HG02678 (cell line): ENCODE results near the gene RASA3.
A peak's percentile ranks its signal among the peaks of the same experiment; 100 is the strongest.

Experiments used
- ATAC-seq: cut with Tn5 transposase; IDR thresholded peaks from one replicate; pipeline ENCODE4 v1.9.1; 2021; ENCODE audit warnings: mild to moderate bottlenecking, moderate library complexity; ENCODE audit not compliant: unreplicated experiment

RASA3 gene

DNA sequence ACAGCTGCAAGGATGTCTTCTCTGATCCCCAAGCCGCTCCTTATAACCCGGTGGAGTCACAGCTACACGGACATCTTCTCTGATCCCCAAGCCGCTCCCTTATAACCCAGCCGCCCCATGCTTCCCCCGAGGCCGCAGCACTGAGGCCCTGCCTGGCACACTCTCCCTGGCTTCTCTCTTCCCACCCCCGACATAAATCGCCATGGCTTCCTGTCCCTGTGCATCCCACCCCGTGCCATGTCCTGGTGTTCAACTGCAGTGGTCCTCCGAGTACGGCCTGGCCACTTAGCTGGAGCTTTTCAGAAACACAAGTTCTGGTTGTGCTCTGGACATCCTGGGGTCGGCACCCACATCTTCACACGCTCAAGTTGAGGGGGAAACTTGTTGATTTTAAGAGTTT is 60.4 kb downstream of the RASA3 start:
- no peak for ATAC-seq

DNA sequence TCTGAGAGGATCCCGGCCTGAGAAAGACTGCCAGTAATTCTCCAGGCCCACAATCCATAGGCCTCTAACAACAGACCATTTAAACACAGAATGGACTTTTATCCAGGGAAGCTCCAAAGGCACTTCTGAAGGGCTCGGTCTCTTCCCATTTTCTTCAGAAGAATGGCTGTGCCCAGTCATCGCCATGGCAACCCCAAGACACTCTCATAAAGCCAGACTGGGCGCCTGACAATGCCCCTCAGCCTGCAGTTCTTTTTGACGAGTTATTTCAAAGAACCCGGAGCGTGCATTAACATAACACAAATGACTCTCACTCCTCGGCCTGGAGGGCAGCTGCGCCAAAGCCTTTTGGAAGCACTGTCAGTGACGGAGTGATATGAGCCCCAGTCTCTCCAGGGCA is 61.0 kb downstream of the RASA3 start:
- ATAC-seq = no peak

DNA sequence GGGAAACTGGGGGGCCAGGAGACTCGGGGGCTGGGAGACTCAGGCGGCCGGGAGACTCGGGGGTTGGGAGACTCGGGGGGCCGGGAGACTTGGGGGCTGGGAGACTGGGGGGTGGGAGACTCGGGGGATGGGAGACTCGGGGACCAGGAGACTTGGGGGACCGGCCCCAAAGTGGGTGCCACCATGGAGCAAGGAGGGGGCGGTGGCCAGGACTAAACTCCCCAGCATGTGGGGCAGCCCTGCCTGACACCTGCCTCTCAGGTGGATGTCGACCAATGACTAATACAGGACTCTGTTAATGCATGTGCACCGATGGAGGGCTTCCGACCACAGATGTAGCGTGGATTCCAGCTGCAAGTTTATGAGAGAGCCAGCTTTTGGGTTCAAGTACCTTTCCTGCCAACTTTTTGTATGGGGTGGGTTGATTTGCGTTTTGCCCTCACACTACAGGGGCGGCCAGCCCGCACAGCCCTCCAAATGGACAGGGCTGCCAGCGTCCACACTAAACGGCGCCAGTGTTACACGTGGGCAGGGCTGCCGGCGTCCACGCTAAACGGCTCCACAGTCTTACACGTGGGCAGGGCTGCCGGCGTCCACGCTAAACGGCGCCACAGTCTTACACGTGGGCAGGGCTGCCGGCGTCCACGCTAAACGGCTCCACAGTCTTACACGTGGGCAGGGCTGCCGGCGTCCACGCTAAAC is 62.2 kb downstream of the RASA3 start:
- ATAC-seq = no peak

DNA sequence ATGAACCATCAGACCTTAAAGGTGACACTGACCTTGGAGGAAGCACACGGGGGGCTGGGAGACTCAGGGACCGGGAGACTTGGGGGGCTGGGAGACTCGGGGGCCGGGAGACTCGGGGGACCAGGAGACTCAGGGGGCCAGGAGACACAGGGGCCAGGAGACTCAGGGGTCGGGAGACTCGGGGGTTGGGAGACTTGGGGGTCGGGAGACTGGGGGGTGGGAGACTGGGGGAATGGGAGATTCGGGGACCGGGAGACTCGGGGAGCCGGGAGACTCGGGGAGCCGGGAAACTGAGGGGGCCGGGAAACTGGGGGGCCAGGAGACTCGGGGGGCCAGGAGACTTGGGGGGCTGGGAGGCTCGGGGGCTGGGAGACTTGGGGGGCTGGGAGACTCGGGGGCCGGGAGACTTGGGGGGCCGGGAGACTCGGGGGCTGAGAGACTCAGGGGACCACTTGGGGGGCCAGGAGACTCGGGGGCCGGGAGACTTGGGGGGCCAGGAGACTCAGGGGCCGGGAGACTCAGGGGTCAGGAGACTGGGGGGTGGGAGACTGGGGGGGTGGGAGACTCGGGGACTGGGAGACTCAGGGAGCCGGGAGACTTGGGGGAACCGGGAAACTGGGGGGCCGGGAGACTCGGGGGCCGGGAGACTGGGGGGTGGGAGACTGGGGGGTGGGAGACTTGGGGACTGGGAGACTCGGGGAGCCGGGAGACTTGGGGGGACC is 62.9 kb downstream of the RASA3 start:
- no peak for ATAC-seq

DNA sequence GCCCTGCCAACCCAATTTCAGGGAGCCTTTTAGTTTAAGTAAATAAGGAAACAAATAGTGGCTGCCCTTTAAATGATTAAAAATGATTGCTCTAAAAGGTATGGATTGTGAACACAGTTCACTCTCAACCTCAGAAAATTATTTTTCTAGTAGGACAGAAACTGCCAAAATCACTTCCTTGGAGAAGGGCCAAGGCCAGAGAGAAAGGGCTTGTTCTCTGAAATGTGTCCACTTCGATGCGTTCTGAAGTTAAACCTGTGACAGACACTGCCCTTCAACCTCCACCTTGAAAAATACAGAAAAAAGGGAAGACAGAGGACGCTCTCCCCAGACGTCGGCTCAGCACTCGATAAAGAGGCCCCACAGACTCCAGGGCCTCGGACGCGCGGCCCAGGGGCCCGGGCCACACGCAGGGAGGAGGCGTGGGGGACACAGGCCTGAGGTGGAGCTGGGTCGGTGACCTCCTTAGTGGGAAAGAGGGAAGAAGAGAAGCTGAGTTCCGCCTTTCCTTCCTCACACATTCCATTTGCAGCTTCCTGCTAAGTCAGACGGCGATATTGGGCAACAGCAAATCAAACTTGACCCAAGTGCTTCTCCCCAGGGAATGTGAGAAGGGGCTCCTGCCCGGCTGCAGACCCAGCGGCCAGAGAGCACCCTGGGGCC is 63.6 kb downstream of the RASA3 start:
- ATAC-seq = no peak

DNA sequence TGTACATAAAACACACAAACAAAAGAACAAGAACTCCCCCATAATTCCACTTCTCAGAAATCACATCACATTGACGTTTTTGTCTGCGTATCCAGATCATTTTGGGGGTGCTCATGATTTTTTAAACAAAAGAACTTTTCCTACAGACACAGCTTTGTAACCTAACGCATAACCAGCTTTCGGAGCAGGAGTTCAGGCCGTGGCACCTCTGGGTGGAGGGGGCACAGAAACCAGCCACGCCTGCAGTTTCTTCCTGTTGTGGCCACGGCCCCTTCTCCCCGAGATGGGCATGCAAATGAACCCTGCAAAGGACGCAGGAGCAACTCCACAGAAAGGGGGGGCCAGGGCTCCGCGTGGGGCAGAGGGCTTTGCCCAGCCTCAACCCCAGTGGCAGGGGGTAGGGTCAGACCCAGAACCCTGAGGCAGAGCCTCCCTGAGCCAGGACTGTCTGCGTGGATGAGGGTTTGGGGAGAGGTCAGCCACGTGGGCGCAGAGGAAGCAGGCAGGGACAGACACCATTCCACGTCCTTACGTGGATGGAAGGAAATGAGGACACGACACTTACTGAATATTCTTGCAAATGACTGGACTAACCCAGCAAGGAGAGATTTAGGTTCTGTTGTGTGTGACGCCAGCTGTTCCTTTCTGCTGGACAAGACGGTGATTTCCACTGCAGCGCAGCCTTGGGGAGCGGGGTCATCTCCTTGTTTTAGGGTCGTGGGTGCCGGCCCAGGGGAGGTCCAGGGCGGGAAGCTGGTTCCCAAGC is 64.4 kb downstream of the RASA3 start:
- ATAC-seq = peak; percentile 37

DNA sequence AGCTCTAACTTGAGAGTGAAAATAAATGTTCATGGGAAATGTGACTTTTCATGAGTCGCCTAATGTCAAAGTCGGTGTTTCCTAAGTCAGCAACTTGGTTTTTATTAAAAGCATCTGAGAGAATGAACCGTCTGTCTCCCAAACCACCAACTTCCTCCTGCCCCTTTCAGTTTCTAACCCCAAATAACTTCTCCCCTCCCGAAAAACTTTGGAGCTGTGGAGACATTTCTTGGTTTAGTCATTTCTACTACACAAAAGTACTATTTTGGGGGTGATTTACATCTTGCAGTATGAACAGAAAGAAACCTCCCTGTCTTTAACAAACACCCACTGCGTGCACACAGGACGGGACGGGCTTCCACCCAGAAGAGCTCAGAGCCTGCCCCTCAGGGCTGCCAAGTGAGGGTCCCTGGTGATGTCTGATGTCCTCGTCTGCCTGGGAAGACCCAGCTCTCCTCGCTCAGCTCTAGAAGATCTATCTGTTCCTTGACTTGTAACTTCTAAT is 65.0 kb downstream of the RASA3 start:
- peak; percentile 63 for ATAC-seq

DNA sequence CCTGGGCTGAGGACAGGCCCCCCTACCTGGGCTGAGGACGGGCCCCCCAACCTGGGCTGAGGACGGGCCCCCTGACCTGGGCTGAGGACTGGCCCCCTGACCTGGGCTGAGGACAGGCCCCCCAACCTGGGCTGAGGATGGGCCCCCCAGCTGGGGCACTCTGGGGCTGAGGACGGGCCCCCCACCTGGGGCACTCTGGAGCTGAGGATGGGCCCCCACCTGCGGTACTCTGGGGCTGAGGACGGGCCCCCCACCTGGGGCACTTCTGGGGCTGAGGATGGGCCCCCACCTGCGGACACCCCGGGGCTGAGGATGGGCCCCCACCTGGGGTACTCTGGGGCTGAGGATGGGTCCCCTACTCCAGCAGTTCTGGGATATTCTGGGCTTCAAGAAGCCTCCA is 65.5 kb downstream of the RASA3 start:
- no peak for ATAC-seq

DNA sequence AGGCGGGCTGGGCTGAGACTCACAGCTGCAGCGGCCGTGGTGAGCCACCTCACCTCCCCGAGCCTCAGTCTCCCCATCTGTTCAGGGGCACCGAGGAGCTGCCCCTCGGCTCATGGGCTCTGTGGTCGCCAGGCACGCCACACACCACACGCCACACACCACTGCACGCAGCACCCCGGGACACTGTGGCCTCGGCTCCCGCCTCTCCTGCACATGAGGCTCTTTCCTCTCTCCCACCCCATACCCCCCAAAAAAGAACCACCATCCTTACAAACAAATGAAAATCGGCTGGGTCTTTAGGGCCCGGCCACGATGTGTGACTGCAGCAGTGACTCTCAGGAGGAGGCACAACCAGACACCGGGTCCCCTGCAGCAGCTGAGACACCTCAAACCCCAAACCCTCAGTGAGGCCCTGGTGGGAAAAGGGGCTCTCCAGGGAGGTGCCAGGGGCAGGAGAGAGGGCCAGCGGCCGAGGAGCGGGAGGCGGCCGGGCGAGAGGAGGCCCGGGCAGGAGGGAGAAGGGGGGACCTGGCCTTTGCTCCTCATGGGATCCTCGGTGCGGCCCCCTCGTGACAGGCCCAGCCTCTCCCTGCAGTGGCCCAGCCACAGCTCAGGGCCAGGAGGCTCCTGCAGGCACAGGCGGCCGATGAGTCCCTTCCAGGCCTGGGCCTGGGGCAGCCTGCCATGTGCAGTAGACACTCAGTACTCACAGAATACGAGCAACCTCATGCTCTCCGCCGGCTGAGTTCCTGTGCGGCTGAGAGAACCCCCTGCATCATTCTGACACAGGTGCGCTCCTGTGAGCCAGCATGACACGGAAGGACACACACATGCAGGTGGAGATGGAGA is 66.3 kb downstream of the RASA3 start:
- ATAC-seq = no peak

DNA sequence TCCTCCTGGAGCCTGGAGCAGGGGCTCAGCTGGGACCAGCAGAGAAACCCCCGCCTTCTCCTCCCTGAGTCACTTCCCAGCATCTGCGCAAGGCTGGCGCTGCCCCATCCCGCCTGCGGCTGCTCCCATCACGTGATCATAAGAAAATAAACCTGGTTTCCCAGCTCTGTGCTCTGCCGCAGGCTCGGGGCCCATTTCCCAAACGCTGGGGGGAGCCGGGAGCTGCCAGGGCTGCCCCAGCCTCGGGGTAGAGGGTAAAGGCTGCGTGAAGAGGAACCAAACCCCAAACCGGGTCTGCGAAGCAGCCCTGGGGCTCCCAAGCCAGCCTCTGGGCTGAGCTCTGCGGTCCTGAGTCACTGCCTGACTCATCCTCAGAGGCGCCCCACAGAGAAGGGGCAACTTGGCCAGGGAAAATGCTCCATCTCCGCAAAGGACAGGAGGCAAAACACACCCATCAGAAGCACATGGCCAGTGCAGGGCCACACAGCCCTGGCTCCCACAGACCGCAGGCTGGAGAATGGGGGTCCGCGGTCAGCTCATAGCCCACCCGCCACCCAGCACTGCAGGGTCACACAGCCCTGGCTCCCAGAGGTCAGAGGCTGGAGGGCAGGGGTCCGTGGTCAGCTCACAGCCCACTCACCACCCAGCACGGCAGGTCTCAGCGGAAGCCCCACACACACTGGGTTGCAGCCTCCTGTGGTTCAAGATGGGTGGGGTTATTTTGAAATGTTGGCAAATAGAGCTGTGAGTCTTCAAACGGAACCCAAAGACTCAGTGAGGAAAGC is 67.1 kb downstream of the RASA3 start:
- peak; percentile 37 for ATAC-seq

DNA sequence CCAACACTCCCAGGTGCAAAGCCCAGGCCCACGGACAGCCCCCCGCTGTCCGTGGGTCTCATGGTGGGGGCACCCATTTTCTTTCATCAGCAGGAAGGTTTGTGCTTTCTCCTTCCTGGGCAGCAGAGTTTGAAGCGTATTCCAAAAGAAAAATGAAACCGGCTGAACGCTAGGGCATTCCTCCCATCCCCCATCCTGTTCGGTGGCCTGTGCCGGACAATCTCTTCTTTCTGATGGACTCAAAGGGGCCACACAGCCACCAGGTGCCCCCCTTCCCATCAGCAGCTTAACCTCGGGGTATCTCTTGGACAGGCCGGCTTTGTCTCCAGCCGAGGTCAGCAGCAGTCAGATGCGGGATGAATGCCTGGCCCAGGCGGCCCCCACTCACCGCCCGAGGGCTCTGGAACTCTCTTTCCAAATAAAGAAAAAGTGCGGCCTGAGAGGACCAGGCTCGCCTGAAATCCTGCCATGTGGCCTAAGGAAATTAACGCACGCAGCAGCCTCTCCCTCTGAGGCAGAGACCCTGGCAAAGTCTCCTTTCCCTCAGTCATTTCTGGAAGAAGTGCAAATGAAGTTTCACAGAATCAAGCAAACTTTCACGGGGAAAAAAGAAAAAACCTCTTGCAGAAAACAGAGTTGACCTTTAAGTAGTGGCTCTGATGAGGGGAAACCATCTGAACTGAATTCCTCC is 67.8 kb downstream of the RASA3 start:
- ATAC-seq = no peak

DNA sequence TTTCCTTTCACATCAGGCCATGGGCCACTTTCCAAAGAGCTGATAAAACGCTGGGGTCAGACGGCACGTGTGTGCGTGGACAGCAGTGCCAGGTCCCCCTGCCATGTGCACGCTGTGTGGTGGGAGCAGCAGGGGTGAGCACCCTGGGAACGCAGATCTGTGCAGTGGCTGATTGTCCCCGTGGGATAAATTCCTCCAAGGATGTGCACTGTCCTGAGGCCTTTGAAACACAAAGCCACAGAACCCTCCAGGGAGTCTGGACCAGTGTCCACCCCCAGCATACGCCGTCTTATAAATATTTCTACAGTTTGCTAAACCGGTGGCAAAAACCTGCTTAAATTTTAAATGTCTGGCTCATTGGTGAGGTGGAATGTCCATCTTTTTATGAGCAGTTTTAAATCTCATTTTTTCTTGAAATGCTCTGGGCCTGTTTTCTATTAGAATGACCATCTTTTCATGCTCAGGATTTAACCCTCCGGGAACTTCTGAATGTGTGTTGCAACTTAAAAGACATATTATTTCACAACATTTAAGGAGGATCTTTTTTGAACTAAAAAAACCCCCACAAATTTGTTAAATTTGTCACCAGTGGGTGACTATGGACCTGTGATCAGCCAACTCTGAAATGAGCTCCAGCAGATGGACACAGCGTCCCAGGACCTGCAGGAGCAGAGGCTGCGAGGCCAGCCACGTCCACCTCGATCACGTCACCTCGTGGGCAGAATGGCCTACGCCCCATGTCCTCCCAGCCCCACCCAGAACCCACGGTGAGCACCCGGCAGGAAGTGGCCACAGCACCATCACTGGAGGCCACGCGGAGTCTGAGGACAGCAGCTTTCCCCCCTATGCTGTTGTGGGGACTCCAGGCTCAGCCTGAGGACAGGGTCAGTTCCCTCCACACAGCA is 68.6 kb downstream of the RASA3 start:
- ATAC-seq = no peak

DNA sequence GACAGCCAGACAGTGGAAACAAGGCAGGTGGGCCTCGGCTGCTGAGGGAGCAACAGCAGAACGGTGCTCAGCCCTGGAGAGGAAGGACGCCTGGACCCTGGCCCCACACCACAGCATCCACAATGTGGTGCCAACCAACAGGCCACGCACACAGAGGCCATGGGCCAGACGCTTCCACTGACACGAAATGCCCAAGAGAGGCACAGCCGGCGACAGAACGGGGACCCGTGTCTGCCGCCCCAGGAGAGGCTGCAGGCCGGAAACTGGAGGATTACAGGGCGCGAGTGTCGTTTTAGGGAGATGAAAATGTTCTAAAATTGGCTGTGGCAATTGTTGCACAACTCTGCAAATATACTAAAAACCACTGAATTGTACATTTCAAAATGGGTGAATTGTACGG is 69.7 kb downstream of the RASA3 start:
- ATAC-seq = no peak

DNA sequence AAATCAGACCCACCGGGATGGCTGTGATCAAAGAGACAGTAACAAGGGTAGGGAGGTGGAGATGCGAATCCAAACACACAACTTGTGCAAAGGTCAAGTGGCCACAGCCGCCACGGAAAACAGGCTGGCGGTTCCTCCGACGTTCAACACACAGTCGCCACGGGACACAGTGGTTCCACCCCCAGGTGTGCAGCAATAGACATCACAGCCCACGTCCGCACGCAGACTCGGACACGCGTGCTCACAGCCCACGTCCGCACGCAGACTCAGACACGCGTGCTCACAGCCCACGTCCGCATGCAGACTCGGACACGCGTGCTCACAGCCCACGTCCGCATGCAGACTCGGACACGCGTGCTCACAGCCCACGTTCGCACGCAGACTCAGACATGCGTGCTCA is 70.1 kb downstream of the RASA3 start:
- no peak for ATAC-seq

DNA sequence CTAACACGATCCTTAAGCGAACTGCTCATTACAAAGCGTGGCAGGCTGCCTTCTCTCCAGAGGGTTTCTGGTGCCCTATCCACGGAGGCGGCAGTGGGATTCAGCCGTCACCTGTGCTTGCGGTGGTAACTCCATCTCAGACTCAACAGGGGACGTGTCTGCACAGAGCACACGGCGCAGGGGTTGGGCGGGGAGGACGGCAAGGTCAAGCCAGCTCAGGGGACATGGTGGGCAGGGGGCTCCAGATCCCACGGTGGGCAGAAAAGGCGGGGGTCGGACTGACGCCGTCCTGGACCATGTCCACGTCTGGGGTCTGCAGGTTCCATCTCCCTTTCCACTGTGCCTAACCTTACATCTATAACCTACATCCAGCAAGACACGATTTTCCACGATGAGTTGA is 70.7 kb downstream of the RASA3 start:
- ATAC-seq = no peak

DNA sequence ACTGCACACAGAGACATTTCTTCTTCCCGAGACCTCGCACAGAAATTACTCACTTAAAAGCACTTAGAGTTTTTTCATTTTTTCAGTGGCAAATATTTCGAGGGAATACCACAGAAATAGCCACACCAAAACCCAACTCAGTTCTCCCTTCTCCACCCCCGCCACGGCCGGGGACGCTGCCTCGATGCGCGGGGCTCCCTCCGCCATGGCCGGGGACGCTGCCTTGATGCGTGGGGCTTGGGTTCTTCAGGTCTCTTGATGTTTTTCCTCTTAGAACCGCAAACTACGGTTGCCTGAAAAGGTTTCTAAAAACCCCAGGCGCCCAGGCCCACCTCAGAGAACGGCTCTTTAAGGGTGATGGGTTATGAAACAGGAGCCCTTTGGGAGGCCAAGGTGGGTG is 71.4 kb downstream of the RASA3 start:
- ATAC-seq = no peak

DNA sequence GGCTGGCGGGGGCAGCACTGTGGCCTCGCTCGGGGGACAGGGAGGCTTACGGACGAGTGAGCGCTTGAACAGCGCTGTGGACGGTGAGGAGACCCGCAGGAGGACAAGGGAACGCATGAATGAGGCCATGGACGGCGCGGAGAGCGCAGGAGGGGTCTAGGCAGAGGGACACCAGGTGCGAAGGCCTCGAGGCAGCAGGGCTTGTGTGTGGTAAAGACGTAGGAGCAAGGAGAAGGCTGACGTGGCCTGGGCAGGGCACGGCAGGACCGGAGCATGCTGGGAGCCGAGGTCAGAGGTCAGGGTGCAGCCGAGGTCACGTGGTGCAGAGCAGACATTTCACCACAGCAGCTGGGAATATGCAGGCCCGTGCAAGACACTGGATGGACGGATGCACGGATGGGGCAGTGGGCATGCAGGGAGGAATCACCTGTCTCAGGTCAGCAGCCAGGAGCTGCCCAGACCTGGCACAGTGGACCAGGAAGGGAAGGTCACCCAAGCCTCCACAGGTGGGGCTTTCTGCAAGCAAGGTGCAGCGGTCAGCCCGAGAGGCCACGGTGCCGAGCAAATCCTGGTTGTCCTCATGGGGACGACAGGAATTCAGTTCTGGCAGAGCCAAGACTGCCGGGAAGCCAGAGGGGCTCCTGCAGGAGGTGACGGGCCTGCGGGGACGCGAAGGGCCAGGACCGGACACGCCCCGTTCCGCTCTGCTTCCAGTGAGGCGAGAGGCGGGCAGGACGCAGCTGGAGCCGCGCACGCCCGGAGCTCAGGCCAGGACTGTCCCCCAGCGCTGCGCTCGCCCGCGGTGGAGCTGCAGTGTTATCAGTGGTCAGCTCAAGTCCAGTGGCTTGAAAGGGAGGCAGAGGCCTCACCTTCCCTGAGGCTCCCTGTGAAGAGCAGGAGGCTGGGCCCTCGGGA is 72.2 kb downstream of the RASA3 start:
- no peak for ATAC-seq
